ENCODE results near the gene TTLL5. TPM values are rescaled to one million over a fixed set of nuclear protein-coding genes. Genes with fewer than 3 reads are reported as not detected.
A peak's percentile ranks its signal among the peaks of the same experiment; 100 is the strongest.

TTLL5 gene
- total RNA-seq, 4 donors from 2014 or later, result 14.2 to 27.1 (median 21.2) TPM

GRCh38 chr14:75649337-75649736, 11.7 kb upstream of the TTLL5 start:
- peaks cover 4 to 64% (median 21%) of the 10 kb centered on the region in 3 donors for H3K36me3 ChIP-seq
- H3K4me3 ChIP-seq, result no peak overlapping the region
- no peaks in the 10 kb centered on the region for H3K27me3 ChIP-seq
- intact Hi-C loops (cut with DNase I), result no loop called here
- H3K4me1 ChIP-seq, result peaks cover 0 to 13% (median 0%) of the 10 kb centered on the region in 3 donors
- 100% methylated on average over 1 of the region's 1 CpG for WGBS, 2 donors
- no peaks in the 10 kb centered on the region for H3K9me3 ChIP-seq
- no peak overlapping the region for H3K27ac ChIP-seq
- TF ChIP-seq, protein P1, sequence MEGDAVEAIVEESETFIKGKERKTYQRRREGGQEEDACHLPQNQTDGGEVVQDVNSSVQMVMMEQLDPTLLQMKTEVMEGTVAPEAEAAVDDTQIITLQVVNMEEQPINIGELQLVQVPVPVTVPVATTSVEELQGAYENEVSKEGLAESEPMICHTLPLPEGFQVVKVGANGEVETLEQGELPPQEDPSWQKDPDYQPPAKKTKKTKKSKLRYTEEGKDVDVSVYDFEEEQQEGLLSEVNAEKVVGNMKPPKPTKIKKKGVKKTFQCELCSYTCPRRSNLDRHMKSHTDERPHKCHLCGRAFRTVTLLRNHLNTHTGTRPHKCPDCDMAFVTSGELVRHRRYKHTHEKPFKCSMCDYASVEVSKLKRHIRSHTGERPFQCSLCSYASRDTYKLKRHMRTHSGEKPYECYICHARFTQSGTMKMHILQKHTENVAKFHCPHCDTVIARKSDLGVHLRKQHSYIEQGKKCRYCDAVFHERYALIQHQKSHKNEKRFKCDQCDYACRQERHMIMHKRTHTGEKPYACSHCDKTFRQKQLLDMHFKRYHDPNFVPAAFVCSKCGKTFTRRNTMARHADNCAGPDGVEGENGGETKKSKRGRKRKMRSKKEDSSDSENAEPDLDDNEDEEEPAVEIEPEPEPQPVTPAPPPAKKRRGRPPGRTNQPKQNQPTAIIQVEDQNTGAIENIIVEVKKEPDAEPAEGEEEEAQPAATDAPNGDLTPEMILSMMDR (IDR thresholded peaks at IDR 0.05), result no peak
- TF ChIP-seq POLR2A (IDR thresholded peaks at IDR 0.05), result no peak
- no peak for DNase-seq

DNA sequence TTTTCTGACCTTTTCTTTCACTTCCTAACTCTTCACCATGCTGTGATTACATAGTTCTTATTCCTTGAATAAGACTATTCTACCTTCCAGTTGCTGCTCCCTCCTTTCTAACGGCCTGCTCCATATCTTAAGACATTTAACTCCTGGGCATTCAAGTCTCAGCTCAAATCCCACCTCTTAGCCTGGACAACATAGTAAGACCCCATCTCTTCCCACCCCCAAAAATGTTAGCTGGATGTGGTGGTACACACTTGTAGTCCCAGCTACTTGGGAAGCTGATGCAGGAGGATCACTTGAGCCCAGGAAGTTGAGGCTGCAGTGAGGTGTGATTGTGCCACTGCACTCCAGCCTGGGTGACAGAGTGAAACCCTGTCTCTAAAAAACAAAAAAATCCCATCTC, 11.3 kb upstream of the TTLL5 start:
- no peak overlapping the region for H3K27ac ChIP-seq
- no peak overlapping the region for H3K4me3 ChIP-seq
- intact Hi-C loops (cut with DNase I), result no loop called here
- H3K36me3 ChIP-seq, result peaks cover 4 to 69% (median 26%) of the 10 kb centered on the region in 3 donors
- DNase-seq, result no peak
- 88 to 100% methylated on average over 1 of the region's 1 CpG for WGBS, 2 donors
- H3K27me3 ChIP-seq, result no peaks in the 10 kb centered on the region
- peaks cover 0 to 13% (median 0%) of the 10 kb centered on the region in 3 donors for H3K4me1 ChIP-seq
- no peak for TF ChIP-seq POLR2A (IDR thresholded peaks at IDR 0.05)
- TF ChIP-seq, protein P1 (IDR thresholded peaks at IDR 0.05), result no peak
- H3K9me3 ChIP-seq, result no peaks in the 10 kb centered on the region

GRCh38 chr14:75650253-75651058, 10.6 kb upstream of the TTLL5 start:
- Histone ChIP-seq H3K9me3 (no peaks in the 10 kb centered on the region), H3K36me3 (peaks cover 4 to 75% (median 28%) of the 10 kb centered on the region in 3 donors), H3K4me1 (peaks cover 0 to 13% (median 0%) of the 10 kb centered on the region in 3 donors), H3K27me3 (no peaks in the 10 kb centered on the region), H3K4me3 (no peak overlapping the region), H3K27ac (no peak overlapping the region)
- 88 to 93% methylated on average over 4 to 5 of the region's 5 CpGs for WGBS, 2 donors
- no peak for DNase-seq
- intact Hi-C loops (cut with DNase I), result no loop called here
- TF ChIP-seq, protein P1 (IDR thresholded peaks at IDR 0.05), result no peak
- no peak for TF ChIP-seq POLR2A (IDR thresholded peaks at IDR 0.05)

- H3K27me3 ChIP-seq, result no peaks in the 10 kb centered on the region
- H3K27ac ChIP-seq, result no peak overlapping the region
- H3K4me1 ChIP-seq, result peaks cover 0 to 13% (median 0%) of the 10 kb centered on the region in 3 donors
- intact Hi-C loops (cut with DNase I), result no loop called here
- no peaks in the 10 kb centered on the region for H3K9me3 ChIP-seq
- no peak overlapping the region for H3K4me3 ChIP-seq
- TF ChIP-seq, protein P1 (IDR thresholded peaks at IDR 0.05), result no peak
- TF ChIP-seq POLR2A (IDR thresholded peaks at IDR 0.05), result no peak
- DNase-seq, result no peak
- peaks cover 4 to 92% (median 30%) of the 10 kb centered on the region in 3 donors for H3K36me3 ChIP-seq
- 89 to 92% methylated on average over 1 of the region's 1 CpG for WGBS, 2 donors
Observed at GRCh38 chr14:75653563-75653962, 7.5 kb upstream of the TTLL5 start.

DNA sequence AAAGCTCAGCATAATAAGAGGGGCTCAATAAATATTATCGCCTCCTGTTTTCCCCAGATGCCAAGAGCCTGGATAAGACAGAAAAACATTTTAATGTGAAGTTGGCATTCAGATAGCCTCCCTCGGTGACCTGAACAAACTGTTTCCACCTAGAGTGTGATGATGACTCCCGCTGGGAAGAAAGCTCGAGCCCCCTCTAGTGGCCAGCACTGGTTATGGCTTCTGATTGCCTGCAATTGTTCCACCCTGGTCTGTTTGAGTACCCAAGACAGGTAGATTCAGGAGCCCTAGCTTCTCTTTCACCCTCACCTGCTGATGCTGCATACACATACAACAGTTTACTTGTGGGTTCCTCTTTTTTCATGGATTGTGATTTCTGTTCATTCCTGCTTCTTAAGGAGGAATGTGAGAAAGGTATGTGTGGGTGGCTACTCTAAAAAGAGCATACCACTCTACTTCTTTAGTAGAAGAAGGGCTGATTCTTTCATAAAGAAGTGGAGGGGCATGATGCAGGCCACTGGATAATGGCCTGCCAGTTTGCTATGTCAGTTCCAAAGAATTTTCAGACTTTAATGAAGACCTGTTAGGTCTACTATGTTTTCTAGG, 6.8 kb upstream of the TTLL5 start:
- Histone ChIP-seq H3K27ac (no peak overlapping the region), H3K9me3 (no peaks in the 10 kb centered on the region), H3K36me3 (peaks cover 4 to 86% (median 30%) of the 10 kb centered on the region in 3 donors), H3K4me1 (peaks cover 0 to 15% (median 0%) of the 10 kb centered on the region in 3 donors), H3K4me3 (no peak overlapping the region), H3K27me3 (no peaks in the 10 kb centered on the region)
- DNase-seq, result peak; percentile 2
- 7 to 9% methylated on average over 4 of the region's 4 CpGs for WGBS, 2 donors
- no peak for TF ChIP-seq POLR2A (IDR thresholded peaks at IDR 0.05)
- TF ChIP-seq, protein P1 (IDR thresholded peaks at IDR 0.05), result peak; percentile 91 to 97 (median 94)
- intact Hi-C loops (cut with DNase I), result loop anchor here (2.0 kb wide), 1 partner anchor 75 kb away; the partner anchor contains the start of gene FLVCR2
